SK-N-SH treated with all-trans-retinoic acid at 6 μM for 48 hours (cell line): ENCODE results near the gene VWA5B1.

Source experiments
- BACH2 ChIP-seq: fragments of 250-450 bp; sonication (Bioruptor Pico); IDR thresholded peaks from 2 replicates; pipeline ENCODE4 v1.9.0; 2021; ENCODE audit warnings: mild to moderate bottlenecking, borderline replicate concordance
- CREB5 ChIP-seq: fragments of 250-450 bp; sonication (Bioruptor Pico); IDR thresholded peaks from 2 replicates; pipeline ENCODE4 v1.5.1; 2020; ENCODE audit warnings: low read depth, mild to moderate bottlenecking, moderate library complexity
- CSDC2 ChIP-seq: fragments of 250-450 bp; sonication (Bioruptor Pico); IDR thresholded peaks from 2 replicates; pipeline ENCODE4 v1.5.0; 2020; ENCODE audit warnings: mild to moderate bottlenecking, moderate library complexity
- CSRNP3 ChIP-seq: fragments of 250-450 bp; sonication (Bioruptor Pico); IDR thresholded peaks from 2 replicates; pipeline ENCODE4 v1.5.1; 2021; ENCODE audit warnings: mild to moderate bottlenecking, moderate library complexity
- ESRRG ChIP-seq: fragments of 250-450 bp; sonication (Bioruptor Pico); IDR thresholded peaks from 2 replicates; pipeline ENCODE4 v1.6.1; 2021; ENCODE audit warnings: mild to moderate bottlenecking
- OSR1 ChIP-seq: fragments of 250-450 bp; sonication (Bioruptor Pico); IDR thresholded peaks from 2 replicates; pipeline ENCODE4 v1.8.0; 2022; ENCODE audit warnings: moderate library complexity, mild to moderate bottlenecking, inconsistent platforms
- POU6F1 ChIP-seq: fragments of 250-450 bp; sonication (Bioruptor Pico); IDR thresholded peaks from 2 replicates; pipeline ENCODE4 v1.8.0; 2021; ENCODE audit warnings: low read depth, mild to moderate bottlenecking, moderate library complexity, borderline replicate concordance
- PPARA ChIP-seq: fragments of 250-450 bp; sonication (Bioruptor Pico); IDR thresholded peaks from 2 replicates; pipeline ENCODE4 v1.5.0; 2020; ENCODE audit warnings: mild to moderate bottlenecking, borderline replicate concordance
- SNAI2 ChIP-seq: fragments of 250-450 bp; sonication (Bioruptor Pico); IDR thresholded peaks from 2 replicates; pipeline ENCODE4 v1.5.0; 2020; ENCODE audit warnings: mild to moderate bottlenecking, moderate library complexity
- TCF4 ChIP-seq: fragments of 250-450 bp; sonication (Bioruptor Pico); IDR thresholded peaks from 2 replicates; pipeline ENCODE4 v1.8.0; 2021; ENCODE audit warnings: mild to moderate bottlenecking, moderate library complexity, borderline replicate concordance
- ZC3H10 ChIP-seq: fragments of 250-450 bp; sonication (Bioruptor Pico); IDR thresholded peaks from 2 replicates; pipeline ENCODE4 v1.5.1; 2021; ENCODE audit warnings: mild to moderate bottlenecking, moderate library complexity
- ZFP3 ChIP-seq: fragments of 250-450 bp; sonication (Bioruptor Pico); IDR thresholded peaks from 2 replicates; pipeline ENCODE4 v1.5.0; 2020; ENCODE audit warnings: mild to moderate bottlenecking, moderate library complexity
- ZFP30 ChIP-seq: fragments of 450-650 bp; formaldehyde crosslinking; IDR thresholded peaks from 2 replicates; pipeline ENCODE4 v1.5.0; 2022; ENCODE audit warnings: mild to moderate bottlenecking, moderate library complexity
- TF ChIP-seq, protein P1 (sequence below): fragments of 250-450 bp; sonication (Bioruptor Pico); IDR thresholded peaks from 2 replicates; pipeline ENCODE4 v1.5.0; 2020; ENCODE audit warnings: mild to moderate bottlenecking, moderate library complexity

- TF ChIP-seq, protein P1, sequence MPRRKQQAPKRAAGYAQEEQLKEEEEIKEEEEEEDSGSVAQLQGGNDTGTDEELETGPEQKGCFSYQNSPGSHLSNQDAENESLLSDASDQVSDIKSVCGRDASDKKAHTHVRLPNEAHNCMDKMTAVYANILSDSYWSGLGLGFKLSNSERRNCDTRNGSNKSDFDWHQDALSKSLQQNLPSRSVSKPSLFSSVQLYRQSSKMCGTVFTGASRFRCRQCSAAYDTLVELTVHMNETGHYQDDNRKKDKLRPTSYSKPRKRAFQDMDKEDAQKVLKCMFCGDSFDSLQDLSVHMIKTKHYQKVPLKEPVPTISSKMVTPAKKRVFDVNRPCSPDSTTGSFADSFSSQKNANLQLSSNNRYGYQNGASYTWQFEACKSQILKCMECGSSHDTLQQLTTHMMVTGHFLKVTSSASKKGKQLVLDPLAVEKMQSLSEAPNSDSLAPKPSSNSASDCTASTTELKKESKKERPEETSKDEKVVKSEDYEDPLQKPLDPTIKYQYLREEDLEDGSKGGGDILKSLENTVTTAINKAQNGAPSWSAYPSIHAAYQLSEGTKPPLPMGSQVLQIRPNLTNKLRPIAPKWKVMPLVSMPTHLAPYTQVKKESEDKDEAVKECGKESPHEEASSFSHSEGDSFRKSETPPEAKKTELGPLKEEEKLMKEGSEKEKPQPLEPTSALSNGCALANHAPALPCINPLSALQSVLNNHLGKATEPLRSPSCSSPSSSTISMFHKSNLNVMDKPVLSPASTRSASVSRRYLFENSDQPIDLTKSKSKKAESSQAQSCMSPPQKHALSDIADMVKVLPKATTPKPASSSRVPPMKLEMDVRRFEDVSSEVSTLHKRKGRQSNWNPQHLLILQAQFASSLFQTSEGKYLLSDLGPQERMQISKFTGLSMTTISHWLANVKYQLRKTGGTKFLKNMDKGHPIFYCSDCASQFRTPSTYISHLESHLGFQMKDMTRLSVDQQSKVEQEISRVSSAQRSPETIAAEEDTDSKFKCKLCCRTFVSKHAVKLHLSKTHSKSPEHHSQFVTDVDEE: no peak
- TF ChIP-seq CSRNP3 (CRISPR knock-in tag) (no peak), ZFP3 (no peak), CSDC2 (CRISPR knock-in tag) (no peak), CREB5 (CRISPR knock-in tag) (no peak), SNAI2 (no peak), ZC3H10 (CRISPR knock-in tag) (no peak), ESRRG (CRISPR knock-in tag) (no peak), ZFP30 (CRISPR knock-in tag) (no peak), PPARA (no peak), TCF4 (CRISPR knock-in tag) (no peak), BACH2 (CRISPR knock-in tag) (no peak), OSR1 (CRISPR knock-in tag) (no peak), POU6F1 (no peak)
Observed at GRCh38 chr1:20356850-20357459, 66.3 kb downstream of the VWA5B1 start.
